Measurements from ENCODE around the gene ZBTB37.
"Not testable (repeated sequence)": the region's sequence is repeated elsewhere in the genome, so short reads cannot be mapped to it uniquely, and the experiment has no call there.

Gene ZBTB37

DNA sequence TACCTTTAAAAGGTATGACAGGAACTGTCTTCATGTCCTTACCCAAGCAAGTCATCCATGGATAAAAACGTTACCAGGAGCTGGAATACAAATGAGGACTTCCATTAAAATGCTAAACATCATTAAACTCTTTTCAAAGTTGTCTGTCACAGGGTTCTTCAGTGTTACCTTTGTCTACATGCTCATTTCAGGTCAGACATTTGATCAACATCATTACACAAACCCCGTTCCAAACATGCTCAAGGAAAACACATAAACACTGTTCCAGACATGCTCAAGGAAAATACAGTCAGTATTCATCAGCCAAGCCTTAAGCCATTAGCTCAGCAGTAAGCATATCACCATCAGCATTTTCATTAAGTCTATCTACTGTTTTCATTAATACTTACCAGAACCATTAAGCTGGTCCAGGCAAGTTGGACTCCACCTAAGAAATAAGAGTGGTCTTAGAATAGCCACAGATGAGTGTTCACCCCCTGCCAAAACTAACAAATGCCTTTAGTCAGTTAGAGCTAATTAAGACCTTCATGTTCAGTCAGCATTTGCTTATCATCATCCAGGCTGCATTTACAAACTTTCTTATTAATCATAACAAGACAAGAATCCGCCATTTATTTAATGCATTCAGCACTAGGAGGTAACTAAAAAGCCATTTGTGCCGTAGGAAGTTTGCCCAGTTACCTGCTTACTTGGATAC lies 2.6 kb upstream of the ZBTB37 start:
- DNase-seq = no peak

GRCh38 chr1:173866413-173867115 lies 1.6 kb upstream of the ZBTB37 start:
- DNase-seq = no peak

DNA sequence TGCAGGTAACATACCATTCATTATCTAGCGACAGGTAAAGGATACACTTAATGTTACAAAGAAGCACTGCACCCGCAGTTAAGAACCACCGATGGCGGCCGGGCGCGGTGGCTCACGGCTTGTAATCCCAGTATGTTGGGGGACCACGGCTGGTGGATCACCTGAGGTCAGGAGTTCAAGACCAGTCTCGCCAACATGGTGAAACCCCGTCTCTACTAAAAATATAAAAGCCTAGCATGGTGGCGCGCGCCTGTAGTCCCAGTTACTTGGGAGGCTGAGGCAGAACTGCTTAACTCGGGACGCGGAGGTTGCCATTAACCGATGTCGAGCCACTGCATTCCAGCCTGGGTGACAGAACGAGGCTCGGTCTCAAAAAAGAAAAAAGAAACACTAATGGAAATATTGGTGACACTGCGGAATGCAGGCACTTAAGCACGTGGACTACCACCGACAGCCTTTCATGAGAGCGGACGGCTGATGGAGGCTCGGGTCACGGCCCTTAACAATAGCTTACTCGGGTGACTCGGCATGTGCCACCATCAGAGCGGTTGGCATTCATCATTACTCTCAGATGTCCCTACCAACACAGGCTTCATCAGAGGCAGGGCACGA lies 933 bp upstream of the ZBTB37 start:
- DNase-seq = no peak

DNA sequence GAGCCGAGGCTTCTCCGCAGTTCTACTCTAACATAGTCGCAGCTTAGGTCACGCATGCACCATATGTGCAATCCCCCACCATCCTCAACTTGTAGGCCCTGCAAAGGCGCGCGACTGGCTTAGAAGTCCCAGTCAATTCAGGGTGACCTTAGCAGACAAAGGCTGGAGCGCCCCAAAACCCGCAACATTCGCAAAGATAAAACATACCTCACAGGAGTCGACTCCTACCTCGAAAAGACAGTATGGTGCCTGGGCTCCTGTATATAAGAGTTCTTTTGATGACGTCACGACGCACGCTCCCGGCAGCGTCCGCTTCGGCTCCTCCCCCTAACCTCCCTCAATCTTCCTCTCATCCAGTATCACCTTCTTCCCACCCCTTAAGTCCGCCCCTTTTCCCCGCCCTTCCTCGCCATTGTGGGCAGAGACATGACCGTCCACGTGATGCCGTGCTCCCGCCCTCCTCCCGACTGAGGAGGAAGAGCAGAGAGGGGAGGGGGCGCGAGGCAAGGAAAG lies 371 bp upstream of the ZBTB37 start, which contains the start of gene GAS5:
TSS of gene GAS5 (minus strand) at position 237 of the 513 bp plus-strand sequence.
- DNase-seq = peak; percentile 99

GRCh38 chr1:173869021-173869359 lies 810 bp downstream of the ZBTB37 start:
- no peak for DNase-seq

GRCh38 chr1:173870252-173871075 lies 2.3 kb downstream of the ZBTB37 start:
- DNase-seq = no peak

GRCh38 chr1:173871091-173871490 lies 2.9 kb downstream of the ZBTB37 start:
- no peak for DNase-seq

DNA sequence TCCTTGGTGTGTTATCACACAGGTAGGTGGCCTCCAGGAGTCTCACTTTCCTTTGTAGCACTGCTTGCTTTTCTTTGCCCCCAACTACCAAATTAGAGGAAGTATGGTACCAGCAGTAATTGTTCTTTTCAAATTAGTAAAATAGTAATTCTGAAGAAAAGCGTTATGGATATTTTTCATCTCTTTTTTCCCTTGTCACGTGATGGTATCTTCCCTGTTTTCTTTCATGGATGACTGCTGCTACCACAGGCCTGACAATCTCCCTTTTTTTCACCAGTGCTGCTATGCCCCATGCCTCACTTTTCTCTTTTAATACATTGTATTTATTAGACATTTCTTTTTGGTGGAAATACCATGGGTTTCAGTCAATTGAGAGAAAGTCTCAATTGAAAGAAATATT lies 3.3 kb downstream of the ZBTB37 start:
- DNase-seq = no peak

- DNase-seq = no peak
Measured at GRCh38 chr1:173876732-173877131, 8.6 kb downstream of the ZBTB37 start.

GRCh38 chr1:173878251-173878650 lies 10.1 kb downstream of the ZBTB37 start:
- DNase-seq = no peak

DNA sequence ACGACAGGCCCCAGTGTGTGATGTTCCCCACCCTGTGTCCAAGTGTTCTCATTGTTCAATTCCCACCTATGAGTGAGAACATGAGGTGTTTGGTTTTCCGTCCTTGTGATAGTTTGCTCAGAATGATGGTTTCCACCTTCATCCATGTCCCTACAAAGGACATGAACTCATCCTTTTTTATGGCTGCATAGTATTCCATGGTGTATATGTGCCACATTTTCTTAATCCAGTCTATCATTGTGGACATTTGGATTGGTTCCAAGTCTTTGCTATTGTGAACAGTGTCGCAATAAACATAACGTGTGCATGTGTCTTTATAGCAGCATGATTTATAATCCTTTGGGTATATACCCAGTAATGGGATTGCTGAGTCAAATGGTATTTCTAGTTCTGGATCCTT lies 12.9 kb downstream of the ZBTB37 start:
- DNase-seq = not testable (repeated sequence)

DNA sequence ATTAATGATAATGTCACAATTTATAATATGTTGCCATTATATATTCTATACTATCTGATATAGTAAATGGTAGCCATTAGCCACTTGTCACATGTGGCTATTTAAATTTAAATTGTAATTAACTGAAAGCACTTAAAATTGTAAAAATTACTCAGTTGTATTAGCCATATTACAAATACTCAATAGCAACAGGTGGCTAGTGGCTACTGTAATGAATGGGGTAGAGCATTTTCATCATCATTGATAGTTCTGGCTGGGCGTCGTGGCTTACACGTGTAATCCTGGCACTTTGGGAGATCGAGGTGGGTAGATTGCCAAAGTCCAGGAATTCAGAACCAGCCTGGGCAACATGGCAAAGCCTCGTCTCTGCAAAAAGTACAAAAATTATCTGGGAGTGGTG lies 16.5 kb downstream of the ZBTB37 start:
- no peak for DNase-seq

DNA sequence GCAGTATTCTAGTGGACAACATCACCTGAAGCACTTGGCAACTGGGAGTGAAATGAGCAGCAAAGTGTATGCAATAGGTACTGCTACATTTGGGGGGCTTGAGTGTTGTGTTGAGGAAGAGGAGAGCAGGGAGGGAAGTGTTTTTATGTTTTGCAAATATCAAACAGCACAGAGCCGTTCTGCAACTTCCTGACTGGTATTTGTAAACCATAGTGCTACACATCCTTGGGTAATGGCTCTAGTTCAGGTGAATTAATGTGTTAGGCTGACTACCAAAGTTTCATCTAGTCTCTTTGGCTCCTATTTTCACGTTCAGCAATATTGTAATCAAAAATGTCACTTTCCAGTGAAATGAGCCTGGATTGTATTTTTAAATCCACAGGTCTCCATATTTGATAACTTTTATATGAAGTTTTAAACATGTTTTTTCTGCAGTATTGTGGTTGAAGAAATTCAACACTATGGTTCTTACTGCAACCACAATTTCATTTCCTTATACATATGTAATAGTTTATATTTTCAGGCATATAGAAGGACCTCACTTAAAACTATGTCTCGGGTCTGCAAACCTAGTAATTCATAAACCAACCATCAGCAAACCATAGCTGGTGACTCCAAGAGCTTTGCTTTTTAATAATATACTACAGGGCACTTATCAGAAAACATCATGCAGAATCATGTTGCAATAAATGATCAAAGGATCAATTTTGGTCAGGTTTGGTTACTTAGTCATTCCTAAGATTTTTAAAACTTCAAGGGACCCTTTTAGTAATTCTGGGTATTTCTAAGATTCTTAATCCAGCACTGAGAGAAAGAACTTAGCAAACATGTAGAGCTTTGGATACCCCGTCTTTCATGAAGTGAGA lies 18.8 kb downstream of the ZBTB37 start:
- DNase-seq = no peak

DNA sequence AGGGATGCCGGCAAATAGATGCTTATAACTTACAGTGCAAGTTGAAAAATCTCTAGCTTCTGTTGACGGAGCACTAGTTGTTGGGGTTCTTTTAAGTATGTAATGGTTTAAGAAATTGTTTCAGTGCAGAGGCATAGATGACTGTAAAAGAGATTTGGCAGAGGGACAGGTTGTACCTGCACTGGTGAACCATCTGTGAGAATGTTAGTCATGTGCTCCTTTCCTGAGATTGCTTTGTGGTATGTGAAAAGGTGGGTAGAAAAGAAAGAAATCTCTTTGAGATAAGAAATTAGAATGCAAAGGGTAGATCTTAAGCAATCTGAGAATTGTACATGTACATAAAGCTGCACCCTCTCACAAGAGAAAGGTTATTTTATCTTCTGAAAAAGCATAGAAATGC lies 19.4 kb downstream of the ZBTB37 start:
- DNase-seq = no peak

DNA sequence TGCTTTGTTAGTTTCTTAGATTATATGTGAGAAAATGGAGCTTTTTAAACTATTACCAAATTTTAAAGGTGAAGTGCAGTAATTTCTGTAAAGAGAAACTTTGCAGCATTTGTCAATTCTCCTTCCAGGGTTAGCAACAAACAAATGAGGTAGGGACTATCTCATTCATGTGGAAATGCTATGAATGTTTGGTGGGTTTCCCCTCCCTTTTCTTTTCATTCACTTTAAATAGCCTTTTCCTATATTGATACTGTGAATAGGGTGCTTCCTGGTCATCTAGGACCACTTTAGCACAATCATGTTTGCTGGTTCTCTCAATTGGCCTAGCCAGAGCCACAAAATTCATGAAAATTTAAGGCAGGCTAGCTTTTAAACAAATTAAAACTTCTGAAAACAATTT lies 20.6 kb downstream of the ZBTB37 start:
- no peak for DNase-seq

DNA sequence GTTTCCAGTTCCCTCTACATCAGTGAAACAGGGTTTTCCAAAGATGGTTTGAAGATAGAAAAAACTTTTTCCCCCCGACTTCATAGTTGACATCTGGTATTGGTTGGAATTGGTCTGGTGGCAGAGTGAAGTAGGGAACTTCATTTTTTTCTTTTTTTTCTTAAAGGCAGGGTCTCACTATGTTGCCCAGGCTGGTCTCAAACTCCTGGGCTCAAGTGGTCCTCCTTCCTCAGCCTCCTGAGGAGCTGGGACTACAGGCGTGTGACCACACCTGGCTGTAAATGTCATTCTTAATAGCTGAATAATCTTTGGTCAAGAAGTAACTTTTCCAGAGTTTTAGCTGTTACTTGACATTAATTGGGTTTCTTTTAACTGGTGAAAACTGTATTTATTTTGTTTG lies 21.7 kb downstream of the ZBTB37 start:
- no peak for DNase-seq

GRCh38 chr1:173893611-173894010 lies 25.4 kb downstream of the ZBTB37 start:
- no peak for DNase-seq

GRCh38 chr1:173894189-173894588 lies 26.0 kb downstream of the ZBTB37 start:
- no peak for DNase-seq

DNA sequence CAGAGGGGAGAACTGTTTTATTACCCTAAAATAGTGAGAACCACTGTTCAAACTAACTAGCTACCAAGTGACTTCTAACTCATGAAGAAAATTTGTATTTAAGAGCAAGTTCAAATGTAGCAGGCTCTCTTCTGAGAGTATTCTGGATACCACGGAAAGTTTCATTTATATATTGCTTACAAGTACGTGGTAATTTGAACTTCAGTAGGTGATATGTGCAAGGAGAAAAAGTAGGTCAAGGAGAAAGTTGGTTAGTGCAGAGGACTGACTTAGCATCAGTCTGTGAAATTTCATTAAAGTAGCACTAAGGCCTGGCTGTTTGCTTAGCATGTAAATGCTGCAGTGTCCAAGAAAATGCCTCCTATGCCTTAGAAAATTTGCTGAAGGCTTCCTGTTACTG lies 32.2 kb downstream of the ZBTB37 start:
- no peak for DNase-seq

DNA sequence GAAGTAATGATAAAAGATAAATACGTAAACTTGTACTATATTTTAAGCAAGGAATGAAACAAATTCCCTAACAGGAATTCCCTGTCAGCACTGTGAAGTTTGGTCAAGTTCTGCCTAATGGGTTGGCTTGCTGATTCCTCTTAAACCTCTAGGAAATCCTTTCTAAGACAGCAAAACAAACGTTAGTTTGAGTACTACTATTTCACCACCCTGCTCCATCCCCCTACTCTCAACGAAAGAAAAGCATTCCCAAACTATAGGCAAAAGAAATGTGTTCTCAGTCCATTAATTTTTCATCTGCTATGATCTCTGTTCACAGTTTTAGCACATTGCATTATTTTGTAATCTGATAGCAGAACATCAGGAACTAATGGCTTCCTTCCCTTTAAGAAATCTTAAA lies 32.8 kb downstream of the ZBTB37 start:
- no peak for DNase-seq

DNA sequence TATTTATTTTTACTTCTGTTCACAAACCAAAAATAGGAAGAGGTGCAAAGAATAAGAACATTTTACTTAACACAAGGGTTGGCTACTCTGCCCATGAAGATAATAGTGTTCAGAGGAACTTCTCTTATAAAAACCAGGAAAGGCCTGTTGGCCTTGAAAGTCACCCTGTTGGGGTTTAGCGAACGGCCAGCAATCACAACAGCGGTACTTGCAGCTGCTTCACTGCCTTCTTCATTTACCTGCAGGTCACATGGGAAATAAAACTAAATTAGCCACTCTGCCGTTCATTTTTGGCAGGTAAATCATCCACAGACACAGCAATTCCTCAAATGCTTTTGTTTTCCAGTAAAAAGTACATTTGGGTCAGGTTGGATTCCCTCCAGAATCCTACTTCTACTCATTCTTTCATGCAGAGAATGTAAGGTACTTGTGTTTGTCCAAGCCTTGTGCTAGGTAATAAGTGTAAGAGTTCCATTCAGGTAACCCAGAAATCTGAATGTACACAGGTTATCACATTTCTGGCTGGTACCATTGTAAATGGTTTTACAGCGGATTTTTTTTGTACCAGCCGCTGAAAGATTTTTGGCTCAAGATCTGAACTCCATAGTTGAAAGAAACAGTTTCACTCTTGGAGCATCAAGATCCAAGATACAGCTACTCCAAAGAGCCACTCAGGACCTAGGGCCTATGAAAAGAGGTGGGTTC lies 35.8 kb downstream of the ZBTB37 start:
- DNase-seq = no peak

- no peak for DNase-seq
Measured at GRCh38 chr1:173913111-173913510, 44.9 kb downstream of the ZBTB37 start.
